PC-9 (cell line): Measurements from ENCODE around the gene SLC1A2. TPM values are rescaled to one million over a fixed set of nuclear protein-coding genes. Genes with fewer than 3 reads are reported as not detected.

Experiments
- BruUV-seq: library from RNA; stranded (reverse); fragments of 400-500 nt; replicated peaks from 2 replicates; lab custom pipeline; 2021; lab: Mats Ljungman, UMichigan
- CTCF ChIA-PET: fragments of 300-600 bp; sonication (Branson Sonifier 250); formaldehyde crosslinking; loops from one replicate; lab custom pipeline; 2022; ENCODE audit warnings: antibody characterized with exemption; lab: Charles Lee
- POLR2A ChIA-PET: fragments of 300-600 bp; sonication (Branson Sonifier 250); formaldehyde crosslinking; loops from one replicate; lab custom pipeline; 2022; ENCODE audit warnings: antibody characterized with exemption; ENCODE audit not compliant: unreplicated experiment; lab: Charles Lee
- DNase-seq, 2 experiments: peaks; one replicate each; pipeline versions ENCODE4 v3.0.0 to v3.0.0-alpha.2; 2015 to 2022; ENCODE audit warnings: mixed read lengths in 1 of 2
- H2AFZ ChIP-seq: fragments of 200-600 bp; sonication (generic); 2 replicates; pipeline ENCODE4 v1.8.1; 2017; ENCODE audit warnings: antibody characterized with exemption
- H3F3A ChIP-seq: fragments of 200-600 bp; sonication (generic); 2 replicates; pipeline ENCODE4 v1.8.1; 2017; ENCODE audit warnings: antibody characterized with exemption, mild to moderate bottlenecking, low read depth; ENCODE audit not compliant: insufficient read depth
- H3K27ac ChIP-seq: fragments of 200-600 bp; sonication (generic); 2 replicates; pipeline ENCODE4 v1.6.1; 2016; ENCODE audit warnings: mixed run types
- H3K27me3 ChIP-seq: fragments of 200-600 bp; sonication (generic); 2 replicates; pipeline ENCODE4 v1.6.1; 2016; ENCODE audit warnings: low read depth, mixed run types; ENCODE audit not compliant: insufficient read depth
- H3K36me3 ChIP-seq: fragments of 200-600 bp; sonication (generic); 2 replicates; pipeline ENCODE4 v1.6.1; 2016; ENCODE audit warnings: low read depth, mixed run types
- H3K4me1 ChIP-seq: fragments of 200-600 bp; sonication (generic); replicated peaks from 2 replicates; pipeline ENCODE4 v1.6.1; 2016; ENCODE audit warnings: mixed run types; ENCODE audit not compliant: insufficient read depth
- H3K4me2 ChIP-seq: fragments of 200-600 bp; sonication (generic); 2 replicates; pipeline ENCODE4 v1.6.1; 2017; ENCODE audit warnings: mixed run types
- H3K4me3 ChIP-seq: fragments of 200-600 bp; sonication (generic); 2 replicates; pipeline ENCODE4 v1.6.1; 2016; ENCODE audit warnings: mixed run types
- H3K79me2 ChIP-seq: fragments of 200-600 bp; sonication (generic); 2 replicates; pipeline ENCODE4 v1.6.1; 2017; ENCODE audit warnings: low read depth, mixed run types
- H3K9me2 ChIP-seq: fragments of 200-600 bp; sonication (generic); 2 replicates; pipeline ENCODE4 v1.8.1; 2017; ENCODE audit warnings: mild to moderate bottlenecking; ENCODE audit not compliant: insufficient read depth
- H3K9me3 ChIP-seq: fragments of 200-600 bp; sonication (generic); 2 replicates; pipeline ENCODE4 v1.8.1; 2016; ENCODE audit warnings: low read depth; ENCODE audit not compliant: insufficient read depth
- H4K20me1 ChIP-seq: fragments of 200-600 bp; sonication (generic); 2 replicates; pipeline ENCODE4 v1.8.1; 2017; ENCODE audit not compliant: insufficient read depth
- EZH2 ChIP-seq: fragments of 200-600 bp; sonication (generic); IDR thresholded peaks from 2 replicates; pipeline ENCODE4 v1.8.0; 2017; ENCODE audit warnings: antibody characterized with exemption, low read depth
- intact Hi-C: fragments of 100-400 bp; cut with micrococcal nuclease; formaldehyde crosslinking; loops from one replicate; pipeline ENCODE4 v1.10.0; 2022; ENCODE audit not compliant: unreplicated experiment
- total RNA-seq: library from RNA; stranded (reverse); gene quantifications from 2 replicates; pipeline ENCODE4 v1.2.3, GENCODE V29; 2021
- TF ChIP-seq, protein P1 (sequence below): fragments of 200-600 bp; sonication (generic); conservative IDR thresholded peaks from 2 replicates; pipeline ENCODE4 v1.6.1; 2017; ENCODE audit warnings: mixed run types, antibody characterized with exemption, mild to moderate bottlenecking, moderate library complexity

Gene SLC1A2
- total RNA-seq, 1 experiment from 2014 or later = 0.09 TPM

DNA sequence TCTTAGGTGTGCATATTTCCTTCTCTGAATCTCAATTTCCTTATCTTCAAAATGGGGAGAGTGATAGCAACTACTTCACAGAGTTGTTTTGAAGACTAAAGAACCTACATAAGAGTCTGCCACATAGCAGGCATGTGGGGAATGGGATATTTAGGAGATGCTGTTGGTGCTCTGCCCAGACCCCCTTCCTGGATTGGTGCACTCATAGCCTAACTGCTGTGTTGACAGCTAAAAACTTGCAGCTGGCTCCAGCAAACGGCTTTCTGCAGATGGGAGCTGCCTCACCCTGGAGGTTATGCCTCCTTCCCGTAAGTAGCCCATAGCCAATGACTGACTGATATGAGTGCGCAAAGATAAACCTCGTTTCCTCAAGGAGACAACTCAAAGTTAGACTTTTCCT, 174.3 kb downstream of the SLC1A2 start:
- H3K79me2 ChIP-seq = no peaks in the 10 kb centered on the region
- H4K20me1 ChIP-seq = no peaks in the 10 kb centered on the region
- H3K4me1 ChIP-seq = no peaks in the 10 kb centered on the region
- H3F3A ChIP-seq = no peaks in the 10 kb centered on the region; the same call in 1 of the 2 replicates
- no peak for DNase-seq
- no peaks in the 10 kb centered on the region for H3K9me3 ChIP-seq
- H3K27me3 ChIP-seq = no peaks in the 10 kb centered on the region
- H3K27ac ChIP-seq = no peak overlapping the region
- no peak overlapping the region for H2AFZ ChIP-seq
- intact Hi-C loops = no loop called here
- no peak overlapping the region for H3K4me2 ChIP-seq
- no peaks in the 10 kb centered on the region for H3K9me2 ChIP-seq
- POLR2A ChIA-PET = no interaction called here
- TF ChIP-seq, protein P1, sequence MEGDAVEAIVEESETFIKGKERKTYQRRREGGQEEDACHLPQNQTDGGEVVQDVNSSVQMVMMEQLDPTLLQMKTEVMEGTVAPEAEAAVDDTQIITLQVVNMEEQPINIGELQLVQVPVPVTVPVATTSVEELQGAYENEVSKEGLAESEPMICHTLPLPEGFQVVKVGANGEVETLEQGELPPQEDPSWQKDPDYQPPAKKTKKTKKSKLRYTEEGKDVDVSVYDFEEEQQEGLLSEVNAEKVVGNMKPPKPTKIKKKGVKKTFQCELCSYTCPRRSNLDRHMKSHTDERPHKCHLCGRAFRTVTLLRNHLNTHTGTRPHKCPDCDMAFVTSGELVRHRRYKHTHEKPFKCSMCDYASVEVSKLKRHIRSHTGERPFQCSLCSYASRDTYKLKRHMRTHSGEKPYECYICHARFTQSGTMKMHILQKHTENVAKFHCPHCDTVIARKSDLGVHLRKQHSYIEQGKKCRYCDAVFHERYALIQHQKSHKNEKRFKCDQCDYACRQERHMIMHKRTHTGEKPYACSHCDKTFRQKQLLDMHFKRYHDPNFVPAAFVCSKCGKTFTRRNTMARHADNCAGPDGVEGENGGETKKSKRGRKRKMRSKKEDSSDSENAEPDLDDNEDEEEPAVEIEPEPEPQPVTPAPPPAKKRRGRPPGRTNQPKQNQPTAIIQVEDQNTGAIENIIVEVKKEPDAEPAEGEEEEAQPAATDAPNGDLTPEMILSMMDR = no peak
- no peak for TF ChIP-seq EZH2
- CTCF ChIA-PET = no interaction called here
- H3K4me3 ChIP-seq = no peak overlapping the region
- no peaks in the 10 kb centered on the region for H3K36me3 ChIP-seq
- BruUV-seq = no TSS peak

GRCh38 chr11:35243774-35244173, 175.6 kb downstream of the SLC1A2 start:
- Histone ChIP-seq H3K4me1 (no peaks in the 10 kb centered on the region), H3K9me3 (no peaks in the 10 kb centered on the region), H3K36me3 (no peaks in the 10 kb centered on the region), H3K27me3 (no peaks in the 10 kb centered on the region), H3F3A (no peaks in the 10 kb centered on the region; the same call in 1 of the 2 replicates), H2AFZ (no peak overlapping the region), H3K4me2 (no peak overlapping the region), H3K79me2 (no peaks in the 10 kb centered on the region), H3K27ac (no peak overlapping the region), H3K9me2 (no peaks in the 10 kb centered on the region), H3K4me3 (no peak overlapping the region), H4K20me1 (no peaks in the 10 kb centered on the region)
- ChIA-PET CTCF (no interaction called here), POLR2A (interaction anchor here (0.6 kb wide), 1 partner anchor 1042 kb away, joined by 9 read pairs; no protein-coding TSS in a partner anchor)
- DNase-seq = no peak
- intact Hi-C loops = no loop called here
- no TSS peak for BruUV-seq
- TF ChIP-seq EZH2 = no peak
- TF ChIP-seq, protein P1 = no peak

- Histone ChIP-seq H3K9me2 (no peaks in the 10 kb centered on the region), H3F3A (no peaks in the 10 kb centered on the region; the same call in 1 of the 2 replicates), H3K27ac (no peak overlapping the region), H3K79me2 (no peaks in the 10 kb centered on the region), H3K27me3 (no peaks in the 10 kb centered on the region), H3K9me3 (no peaks in the 10 kb centered on the region), H3K36me3 (no peaks in the 10 kb centered on the region), H3K4me2 (no peak overlapping the region), H3K4me1 (peaks cover 4% of the 10 kb centered on the region), H3K4me3 (no peak overlapping the region), H4K20me1 (no peaks in the 10 kb centered on the region), H2AFZ (no peak overlapping the region)
- ChIA-PET CTCF (no interaction called here), POLR2A (no interaction called here)
- no peak for DNase-seq
- BruUV-seq = no TSS peak
- TF ChIP-seq, protein P1 = no peak
- no peak for TF ChIP-seq EZH2
- intact Hi-C loops = no loop called here
These were observed 176.7 kb downstream of the SLC1A2 start for GRCh38 chr11:35242412-35243242.
